Heart left ventricle (tissue), 16 donors: ENCODE measurements around the gene ATP9A. TPM values are rescaled to one million over a fixed set of nuclear protein-coding genes. Genes with fewer than 3 reads are reported as not detected.

Source experiments
- ATAC-seq, 4 donors: fragments of 200-7000 bp; cut with Tn5 transposase; one replicate each; pipeline ENCODE4 v1.9.1; 2020 to 2022; ENCODE audit warnings: moderate library complexity in 4 of 4, mild to moderate bottlenecking in 3 of 4, moderate number of reproducible peaks in 1 of 4
- DNase-seq, 5 donors: peaks; one replicate each; pipeline ENCODE4 v3.0.0-alpha.2; 2020
- H3K27ac ChIP-seq, 12 donors: fragments of 200-600 bp; sonication (generic) in 4 of 12; one replicate each; pipeline versions ENCODE4 v1.5.0 to v1.8.0; 2016 to 2022; ENCODE audit warnings: mild to moderate bottlenecking in 2 of 12
- H3K27me3 ChIP-seq, 9 donors: fragments of 200-600 bp; sonication (generic) in 2 of 9; one replicate each; pipeline versions ENCODE4 v1.5.1 to v1.8.0; 2016 to 2022; ENCODE audit warnings: mild to moderate bottlenecking in 3 of 9
- H3K36me3 ChIP-seq, 9 donors: fragments of 200-600 bp; sonication (generic) in 2 of 9; one replicate each; pipeline versions ENCODE4 v1.5.0 to v1.8.0; 2018 to 2022; ENCODE audit warnings: mild to moderate bottlenecking in 2 of 9
- H3K4me1 ChIP-seq, 12 donors: fragments of 200-600 bp; sonication (generic) in 4 of 12; one replicate each; pipeline versions ENCODE4 v1.5.0 to v1.8.0; 2016 to 2022; ENCODE audit warnings: mild to moderate bottlenecking in 3 of 12
- H3K4me3 ChIP-seq, 12 donors: fragments of 200-600 bp; sonication (generic) in 4 of 12; one replicate each; pipeline versions ENCODE4 v1.5.0 to v1.8.0; 2017 to 2022; ENCODE audit warnings: mild to moderate bottlenecking in 9 of 12, moderate library complexity in 4 of 12
- H3K9me3 ChIP-seq, 12 donors: fragments of 200-600 bp; sonication (generic) in 4 of 12; one replicate each; pipeline versions ENCODE4 v1.5.0 to v1.8.0; 2016 to 2022; ENCODE audit warnings: mild to moderate bottlenecking in 1 of 12
- POLR2A ChIP-seq, 2 donors: fragments of 450-650 bp; IDR thresholded peaks; one replicate each; pipeline ENCODE4 v1.6.1; 2017; ENCODE audit warnings: antibody characterized with exemption in 2 of 2, mild to moderate bottlenecking in 2 of 2, moderate library complexity in 2 of 2
- WGBS, 4 donors: extraction: QIAGEN DNeasy Blood & Tissue Kit in 2 of 4; methylation state at CpG; one replicate each; pipeline versions ENCODE4 v1.1.5 to v1.1.7; 2013 to 2018; 5-methylcytosine and 5-hydroxymethylcytosine counted together
- intact Hi-C, 10 donors: fragments of 100-400 bp; cut with DNase I; formaldehyde crosslinking; loops; one replicate each; pipeline versions ENCODE4 v1.11.1 to v1.14.2; 2022
- polyA plus RNA-seq, 2 donors: library from polyadenylated mRNA; stranded (reverse); fragments of 200-250 nt; gene quantifications; one replicate each; pipeline ENCODE4 v1.2.3, GENCODE V29; 2013
- total RNA-seq, 9 donors: library from RNA; depleted of rRNA in 2 of 9; stranded (reverse); fragments of >200 nt in 2 of 9; fragmentation: NEBNext Ultra II Directional in 3 of 9; extraction: Animal tissue kit (Norgen Biotek cat#: 25700) in 3 of 9; gene quantifications; one replicate each; pipeline versions ENCODE4 v1.1.0 to v1.2.4, GENCODE V29; 2016 to 2023
- TF ChIP-seq, protein P1 (sequence below), 12 donors: fragments of 200-600 bp; sonication (generic) in 4 of 12; IDR thresholded peaks; one replicate each; pipeline versions ENCODE4 v1.5.0 to v1.8.0; 2018 to 2022; ENCODE audit warnings: antibody characterized with exemption in 12 of 12, mild to moderate bottlenecking in 5 of 12
- donor health status: ischemic (EF 13 %, LVEDD 7.1; RV severe dilation, severe dysfunction).
- donor health status: healthy with polysubstance abuse.
- donor health status: DM: no; HTN: yes; CAD: no.
- donor health status: DM: no; HTN: no; CAD: no.
- donor health status: ischemic (EF 25% LVEDD 6.9; RV normal size, moderate dysfunction).
- donor health status: ischemic (EF 25% LVEDD 5.7; RV mildly dilated, moderate dysfunction).
- donor health status: healthy.
- donor health status: DM: yes; HTN: yes; CAD: no.
- donor health status: ischemic (EF 35%, LVEDD 5.7; RV mildly dilated, moderate dysfunction).
- donor health status: nonischemic (EF 11% LVEDD 7.7; RV severe dilation, severe dysfunction).
- donor health status: DM: yes; HTN: yes; CAD: no.
- donor health status: PGD.
- donor health status: ischemic (EF 29% LVEDD 5.4; RV normal size, mild dysfunction).
- donor health status: nonischemic (EF 23%, LVEDD 6.1; RV moderate dilation, normal function).

Gene ATP9A
- total and polyA plus RNA-seq, 11 donors = 4.4 to 36.4 (median 27.6) TPM

- peak in 3 of 4 donors; percentile 20 to 74 (median 59) for ATAC-seq
- H3K4me3 ChIP-seq = peak overlapping the region in 8 of 12 donors; percentile 10 to 33 (median 22)
- WGBS, 4 donors = 28 to 38% (median 35%) methylated on average over 7 of the region's 7 CpGs
Measured at GRCh38 chr20:51731731-51732095, 36.5 kb downstream of the ATP9A start.

DNA sequence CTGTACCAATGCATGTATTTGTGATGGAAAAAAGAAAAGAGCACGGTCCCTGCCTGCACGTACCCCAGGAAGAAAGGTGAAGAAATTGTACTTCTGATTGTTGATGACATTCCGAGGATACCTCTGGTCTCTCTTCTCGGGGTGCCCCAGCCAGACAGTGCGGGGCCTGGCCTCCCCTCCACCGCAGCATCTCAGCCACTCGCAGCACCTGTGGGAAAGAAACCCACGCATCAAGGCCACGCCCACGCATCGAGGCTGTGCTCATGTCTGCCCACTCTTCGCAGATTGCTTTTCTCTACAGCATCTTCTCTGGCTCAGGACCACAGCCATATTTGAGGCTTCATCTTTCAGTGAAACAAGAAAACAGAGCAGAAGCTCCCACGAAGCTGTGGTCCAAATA, 38.4 kb downstream of the ATP9A start:
- H3K36me3 ChIP-seq = peaks cover 0 to 13% (median 2%) of the 10 kb centered on the region in 9 donors
- H3K4me3 ChIP-seq = no peak overlapping the region
- TF ChIP-seq, protein P1, sequence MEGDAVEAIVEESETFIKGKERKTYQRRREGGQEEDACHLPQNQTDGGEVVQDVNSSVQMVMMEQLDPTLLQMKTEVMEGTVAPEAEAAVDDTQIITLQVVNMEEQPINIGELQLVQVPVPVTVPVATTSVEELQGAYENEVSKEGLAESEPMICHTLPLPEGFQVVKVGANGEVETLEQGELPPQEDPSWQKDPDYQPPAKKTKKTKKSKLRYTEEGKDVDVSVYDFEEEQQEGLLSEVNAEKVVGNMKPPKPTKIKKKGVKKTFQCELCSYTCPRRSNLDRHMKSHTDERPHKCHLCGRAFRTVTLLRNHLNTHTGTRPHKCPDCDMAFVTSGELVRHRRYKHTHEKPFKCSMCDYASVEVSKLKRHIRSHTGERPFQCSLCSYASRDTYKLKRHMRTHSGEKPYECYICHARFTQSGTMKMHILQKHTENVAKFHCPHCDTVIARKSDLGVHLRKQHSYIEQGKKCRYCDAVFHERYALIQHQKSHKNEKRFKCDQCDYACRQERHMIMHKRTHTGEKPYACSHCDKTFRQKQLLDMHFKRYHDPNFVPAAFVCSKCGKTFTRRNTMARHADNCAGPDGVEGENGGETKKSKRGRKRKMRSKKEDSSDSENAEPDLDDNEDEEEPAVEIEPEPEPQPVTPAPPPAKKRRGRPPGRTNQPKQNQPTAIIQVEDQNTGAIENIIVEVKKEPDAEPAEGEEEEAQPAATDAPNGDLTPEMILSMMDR (IDR thresholded peaks at IDR 0.05) = no peak
- no peak for TF ChIP-seq POLR2A (IDR thresholded peaks at IDR 0.05)
- intact Hi-C loops = loop anchor here in 1 of 10 donors (10.0 kb wide), 1 partner anchor 45 kb away; no protein-coding TSS in a partner anchor
- DNase-seq (no peak), ATAC-seq (no peak)
- no peaks in the 10 kb centered on the region for H3K9me3 ChIP-seq
- H3K4me1 ChIP-seq = peaks cover 0 to 18% (median 2%) of the 10 kb centered on the region in 12 donors
- no peak overlapping the region for H3K27ac ChIP-seq
- no peaks in the 10 kb centered on the region for H3K27me3 ChIP-seq
- 88 to 97% (median 96%) methylated on average over 13 of the region's 13 CpGs for WGBS, 4 donors

More at GRCh38 chr20:51731731-51732095, 36.5 kb downstream of the ATP9A start:
- Histone ChIP-seq H3K36me3 (no peaks in the 10 kb centered on the region), H3K9me3 (no peaks in the 10 kb centered on the region), H3K4me1 (peaks cover 0 to 32% (median 5%) of the 10 kb centered on the region in 12 donors), H3K27ac (peak overlapping the region in 10 of 12 donors; percentile 22 to 81 (median 60)), H3K27me3 (no peaks in the 10 kb centered on the region)
- intact Hi-C loops = no loop called here
- peak in 2 of 5 donors; percentile 26 to 30 for DNase-seq
- TF ChIP-seq, protein P1 (IDR thresholded peaks at IDR 0.05) = no peak
- no peak for TF ChIP-seq POLR2A (IDR thresholded peaks at IDR 0.05)

DNA sequence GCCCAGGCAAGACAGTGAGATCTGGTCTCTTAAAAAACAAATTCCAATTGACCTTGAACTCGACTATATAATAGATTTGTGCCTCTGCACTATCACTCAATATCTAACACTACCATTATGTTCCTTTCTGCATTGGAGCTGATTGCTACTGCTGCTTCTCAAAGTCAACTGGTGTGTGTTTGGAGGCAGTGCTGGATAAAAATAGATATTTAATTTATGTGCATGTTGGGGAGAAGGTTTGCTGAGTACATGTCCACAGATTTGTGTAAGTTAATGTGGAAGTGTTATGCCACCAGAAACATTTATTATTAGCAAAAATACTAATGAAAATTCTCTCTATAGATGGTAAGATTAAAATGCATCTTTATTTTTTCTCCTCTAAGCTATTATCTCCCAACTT, 39.5 kb downstream of the ATP9A start:
- no peak overlapping the region for H3K27ac ChIP-seq
- H3K4me3 ChIP-seq = no peak overlapping the region
- no peak for ATAC-seq
- TF ChIP-seq, protein P1 (IDR thresholded peaks at IDR 0.05) = no peak
- no peak for TF ChIP-seq POLR2A (IDR thresholded peaks at IDR 0.05)
- H3K36me3 ChIP-seq = peaks cover 0 to 22% (median 9%) of the 10 kb centered on the region in 9 donors
- H3K4me1 ChIP-seq = peaks cover 0 to 18% (median 2%) of the 10 kb centered on the region in 12 donors
- H3K27me3 ChIP-seq = no peaks in the 10 kb centered on the region
- H3K9me3 ChIP-seq = no peaks in the 10 kb centered on the region
- WGBS, 4 donors = 16 to 75% (median 61%) methylated on average over 1 of the region's 1 CpG
- DNase-seq = no peak
- intact Hi-C loops = loop anchor here in 1 of 10 donors (10.0 kb wide), 1 partner anchor 46 kb away; no protein-coding TSS in a partner anchor

GRCh38 chr20:51727872-51728271, 40.3 kb downstream of the ATP9A start:
- ATAC-seq (no peak), DNase-seq (no peak)
- Histone ChIP-seq H3K9me3 (no peaks in the 10 kb centered on the region), H3K4me1 (peaks cover 0 to 18% (median 2%) of the 10 kb centered on the region in 12 donors), H3K27ac (no peak overlapping the region), H3K36me3 (peaks cover 0 to 25% (median 9%) of the 10 kb centered on the region in 9 donors), H3K27me3 (no peaks in the 10 kb centered on the region), H3K4me3 (no peak overlapping the region)
- 89 to 98% (median 96%) methylated on average over 5 of the region's 5 CpGs for WGBS, 4 donors
- TF ChIP-seq POLR2A (IDR thresholded peaks at IDR 0.05) = no peak
- intact Hi-C loops = loop anchor here in 1 of 10 donors (10.0 kb wide), 1 partner anchor 47 kb away; no protein-coding TSS in a partner anchor
